Bronchial epithelial cell (primary cell): Measurements from ENCODE around the gene PREX1. TPM values are rescaled to one million over a fixed set of nuclear protein-coding genes. Genes with fewer than 3 reads are reported as not detected.

Source experiments
- DNase-seq: peaks from one replicate; pipeline ENCODE4 v3.0.0-alpha.2; 2010; ENCODE audit warnings: low read depth
- FAIRE-seq: peaks from 2 replicates; lab custom pipeline; 2011; peaks lifted over from hg19 to GRCh38; lab: Jason Lieb, UNC
- H3K27me3 ChIP-seq: 2 replicates; pipeline ENCODE4 v1.5.1; 2011; ENCODE audit warnings: low read length; ENCODE audit not compliant: control insufficient read depth, insufficient read depth
- H3K36me3 ChIP-seq: 2 replicates; pipeline ENCODE4 v1.5.1; 2011; ENCODE audit warnings: low read length; ENCODE audit not compliant: control insufficient read depth, insufficient read depth
- H3K4me3 ChIP-seq: 2 replicates; pipeline ENCODE4 v1.5.1; 2011; ENCODE audit warnings: mild to moderate bottlenecking, low read depth, low read length, control low read depth
- total RNA-seq: library from RNA; depleted of rRNA; stranded (reverse); fragments of >200 nt; gene quantifications from 2 replicates; pipeline ENCODE4 v1.2.1, GENCODE V29; 2014
- TF ChIP-seq, protein P1 (sequence below): IDR thresholded peaks from 2 replicates; pipeline ENCODE4 v1.5.1; 2011; ENCODE audit warnings: mild to moderate bottlenecking, moderate library complexity, low read length, control low read depth, inconsistent platforms; ENCODE audit not compliant: insufficient read depth, severe bottlenecking

The PREX1 gene
- total RNA-seq, 1 donor from 2014 or later: under 0.01 TPM

DNA sequence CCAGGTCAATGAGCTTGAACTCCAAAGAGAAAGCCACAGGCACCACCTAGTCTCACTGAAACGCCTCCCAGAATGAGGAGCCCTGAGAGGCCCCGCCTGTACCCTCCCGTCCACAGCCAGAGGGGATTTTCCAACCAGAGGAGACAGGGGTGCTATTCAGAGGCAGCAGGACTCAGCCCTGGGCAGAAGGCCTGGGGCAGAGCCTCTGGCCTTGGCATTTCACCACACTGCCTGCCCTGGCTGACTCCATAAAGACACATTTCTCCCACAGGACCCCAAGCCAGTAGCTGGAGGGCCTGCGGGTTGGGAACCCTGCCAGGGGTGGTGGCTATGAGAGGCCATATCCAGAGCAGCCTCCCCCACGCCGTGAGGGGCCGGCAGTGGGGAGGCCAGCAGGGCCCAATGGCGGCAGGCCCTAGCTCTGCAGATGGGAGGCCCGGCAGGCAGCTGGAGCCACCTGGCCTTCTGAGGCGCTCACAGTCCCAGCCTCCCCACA is 159.3 kb downstream of the PREX1 start:
- no peak overlapping the region for H3K4me3 ChIP-seq
- H3K27me3 ChIP-seq: no peaks in the 10 kb centered on the region
- FAIRE-seq (no peak), DNase-seq (no peak)
- H3K36me3 ChIP-seq: no peaks in the 10 kb centered on the region
- TF ChIP-seq, protein P1, sequence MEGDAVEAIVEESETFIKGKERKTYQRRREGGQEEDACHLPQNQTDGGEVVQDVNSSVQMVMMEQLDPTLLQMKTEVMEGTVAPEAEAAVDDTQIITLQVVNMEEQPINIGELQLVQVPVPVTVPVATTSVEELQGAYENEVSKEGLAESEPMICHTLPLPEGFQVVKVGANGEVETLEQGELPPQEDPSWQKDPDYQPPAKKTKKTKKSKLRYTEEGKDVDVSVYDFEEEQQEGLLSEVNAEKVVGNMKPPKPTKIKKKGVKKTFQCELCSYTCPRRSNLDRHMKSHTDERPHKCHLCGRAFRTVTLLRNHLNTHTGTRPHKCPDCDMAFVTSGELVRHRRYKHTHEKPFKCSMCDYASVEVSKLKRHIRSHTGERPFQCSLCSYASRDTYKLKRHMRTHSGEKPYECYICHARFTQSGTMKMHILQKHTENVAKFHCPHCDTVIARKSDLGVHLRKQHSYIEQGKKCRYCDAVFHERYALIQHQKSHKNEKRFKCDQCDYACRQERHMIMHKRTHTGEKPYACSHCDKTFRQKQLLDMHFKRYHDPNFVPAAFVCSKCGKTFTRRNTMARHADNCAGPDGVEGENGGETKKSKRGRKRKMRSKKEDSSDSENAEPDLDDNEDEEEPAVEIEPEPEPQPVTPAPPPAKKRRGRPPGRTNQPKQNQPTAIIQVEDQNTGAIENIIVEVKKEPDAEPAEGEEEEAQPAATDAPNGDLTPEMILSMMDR: no peak

DNA sequence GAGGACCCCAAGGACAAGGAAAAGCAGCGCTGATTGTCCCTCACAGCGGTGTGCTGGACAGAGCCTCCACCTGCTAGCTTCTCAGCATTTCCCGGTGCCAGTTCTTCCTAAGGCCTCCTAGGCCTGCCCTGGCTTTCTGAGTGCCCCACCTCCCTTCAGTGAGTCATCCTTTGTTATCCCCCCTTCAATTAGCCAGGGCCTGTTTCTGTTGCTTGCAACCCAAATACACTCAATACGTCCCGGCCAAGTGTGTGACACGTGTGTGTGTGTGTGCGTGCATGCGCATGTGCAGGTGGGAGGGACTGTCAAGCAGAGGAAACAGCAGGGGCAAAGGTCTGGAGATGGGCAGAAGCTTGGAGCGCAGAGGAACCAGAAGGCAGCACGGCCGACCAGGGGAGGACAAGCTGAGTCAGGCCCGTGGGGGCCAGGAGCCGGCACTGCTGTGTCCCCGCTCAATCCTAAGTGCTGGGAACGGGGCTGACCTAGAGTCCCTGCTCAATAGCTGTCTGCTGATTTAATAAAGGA is 159.8 kb downstream of the PREX1 start:
- H3K27me3 ChIP-seq: no peaks in the 10 kb centered on the region
- DNase-seq (no peak), FAIRE-seq (peak; percentile 7)
- H3K36me3 ChIP-seq: no peaks in the 10 kb centered on the region
- H3K4me3 ChIP-seq: no peak overlapping the region
- TF ChIP-seq, protein P1: no peak

DNA sequence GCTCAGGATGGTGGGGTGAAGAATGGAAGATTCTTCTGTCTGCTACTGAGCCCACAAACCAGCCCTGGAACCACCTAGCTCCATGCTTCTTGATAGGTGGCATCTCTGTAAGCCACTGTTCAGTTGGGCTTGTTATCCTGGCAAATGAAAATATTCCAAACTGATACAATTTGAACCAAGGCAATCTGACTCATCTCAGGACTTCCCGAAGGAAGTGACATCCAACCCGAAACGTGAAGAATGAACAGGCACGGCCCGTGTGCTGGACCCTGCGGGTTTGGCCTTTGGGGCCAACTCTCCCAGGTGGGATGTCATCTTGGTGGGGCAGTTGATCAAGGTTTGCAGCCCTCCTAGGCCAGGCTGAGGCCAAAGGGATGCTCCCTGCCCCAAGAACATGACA is 160.3 kb downstream of the PREX1 start:
- Histone ChIP-seq H3K36me3 (no peaks in the 10 kb centered on the region), H3K4me3 (no peak overlapping the region), H3K27me3 (no peaks in the 10 kb centered on the region)
- TF ChIP-seq, protein P1: no peak
- DNase-seq: no peak
- peak; percentile 43 for FAIRE-seq

DNA sequence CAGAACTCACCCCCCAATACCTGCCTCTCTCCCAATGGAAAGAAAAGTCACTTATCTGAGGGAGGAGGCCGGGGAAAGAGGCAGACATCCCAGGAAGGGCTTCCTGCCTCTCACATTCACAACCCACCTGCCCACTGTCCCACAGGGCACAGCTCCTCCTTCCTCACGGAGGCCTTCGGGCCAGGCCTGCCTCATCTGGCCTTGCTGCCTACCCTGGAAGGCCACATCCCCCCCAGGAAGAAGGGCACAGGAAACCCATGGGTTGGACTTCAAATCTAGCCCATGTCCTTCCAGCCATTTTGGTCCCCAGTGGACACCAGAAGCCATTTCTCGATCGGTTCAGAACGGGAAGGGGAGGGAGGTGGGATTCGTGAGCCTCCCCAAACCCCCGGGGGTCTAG is 162.0 kb downstream of the PREX1 start:
- H3K27me3 ChIP-seq: no peaks in the 10 kb centered on the region
- FAIRE-seq (no peak), DNase-seq (no peak)
- TF ChIP-seq, protein P1: no peak
- no peak overlapping the region for H3K4me3 ChIP-seq
- H3K36me3 ChIP-seq: no peaks in the 10 kb centered on the region

DNA sequence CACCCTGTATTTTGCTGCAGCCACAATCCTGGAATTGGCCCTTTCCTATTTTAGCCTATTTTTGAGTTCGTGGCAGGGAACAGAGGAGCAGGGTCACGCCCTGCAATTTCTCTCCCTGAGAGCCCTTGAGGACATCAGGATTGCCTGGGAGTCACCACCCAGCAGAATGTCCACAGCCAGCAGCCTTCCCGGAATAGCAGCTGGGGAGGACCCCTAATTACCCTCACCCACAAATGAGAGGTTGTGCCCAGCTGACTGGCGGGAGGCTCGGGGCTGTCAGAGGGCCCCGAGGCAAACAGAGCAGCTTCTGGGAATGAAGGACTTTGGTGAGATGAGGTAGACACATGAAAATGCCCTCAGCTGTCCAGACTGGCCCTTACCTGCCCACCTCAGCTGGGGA is 165.1 kb downstream of the PREX1 start:
- TF ChIP-seq, protein P1: no peak
- Histone ChIP-seq H3K36me3 (no peaks in the 10 kb centered on the region), H3K27me3 (no peaks in the 10 kb centered on the region), H3K4me3 (no peak overlapping the region)
- FAIRE-seq (no peak), DNase-seq (no peak)
